Activated CD4-positive, CD25-positive, alpha-beta regulatory T cell treated with anti-CD3 and anti-CD28 coated beads, Interleukin-2, amount 50 U/mL, for 24 hours (primary cell): ENCODE measurements around the gene DLST.
"Not testable (repeated sequence)": the region's sequence is repeated elsewhere in the genome, so short reads cannot be mapped to it uniquely, and the experiment has no call there.

ENCODE experiments used
- ATAC-seq, 2 donors: fragments of 150-1000 bp; cut with Tn5 transposase; one replicate each; pipeline ENCODE4 v1.10.0; 2021; ENCODE audit warnings: mild to moderate bottlenecking in 1 of 2, moderate library complexity in 1 of 2

The DLST gene

GRCh38 chr14:74919421-74920165, 37.9 kb downstream of the DLST start:
- ATAC-seq, result no peak

DNA sequence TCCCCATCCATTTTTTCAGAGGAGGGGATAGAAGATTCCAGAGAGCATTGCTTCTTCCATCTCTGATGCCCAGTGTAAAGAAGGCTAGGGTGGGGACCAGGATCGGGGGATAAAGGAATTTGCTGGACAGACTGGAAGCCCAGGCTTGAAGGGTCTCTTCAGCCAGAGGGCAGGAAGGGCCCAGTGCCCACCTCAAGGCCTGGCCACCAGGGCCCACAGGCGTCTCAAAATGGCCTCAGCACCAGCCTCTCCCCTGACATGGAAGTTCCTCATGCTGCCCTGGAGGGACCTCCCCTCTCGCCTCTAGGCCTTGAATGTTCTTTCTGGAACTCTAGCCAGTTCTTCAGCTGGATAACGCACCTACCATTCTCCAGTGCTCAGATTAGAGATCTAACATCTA, 38.6 kb downstream of the DLST start:
- ATAC-seq, result no peak

- no peak for ATAC-seq
These were observed 39.4 kb downstream of the DLST start for GRCh38 chr14:74921053-74921620.

GRCh38 chr14:74921987-74922751, 40.5 kb downstream of the DLST start:
- ATAC-seq, result no peak

GRCh38 chr14:74922752-74923401, 41.2 kb downstream of the DLST start, which contains the start of gene RPS6KL1:
Gene RPS6KL1 (minus strand): TSS chr14:74923260. CDS start chr14:74921541, 1,719 bp downstream.
- ATAC-seq, result peak; percentile 96 to 98

DNA sequence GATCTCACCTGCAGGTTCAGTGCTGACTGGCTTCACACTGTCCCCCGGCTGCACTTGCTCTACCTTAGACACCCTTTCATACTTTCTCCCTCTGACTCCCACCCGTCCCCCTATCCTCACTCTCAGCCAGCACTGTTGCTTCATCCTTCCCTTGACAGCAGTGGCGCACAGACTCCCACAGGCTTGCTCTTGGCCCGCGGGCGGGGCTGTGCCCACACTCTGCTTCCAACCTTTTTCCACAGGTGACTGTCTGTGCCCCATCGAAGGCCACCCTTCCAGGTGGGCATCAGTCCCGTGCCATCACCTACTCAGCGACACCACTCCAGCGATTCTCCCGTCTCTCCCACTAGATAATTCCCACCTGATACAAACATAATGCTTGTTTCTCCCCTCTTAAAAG, 42.3 kb downstream of the DLST start:
- no peak for ATAC-seq

DNA sequence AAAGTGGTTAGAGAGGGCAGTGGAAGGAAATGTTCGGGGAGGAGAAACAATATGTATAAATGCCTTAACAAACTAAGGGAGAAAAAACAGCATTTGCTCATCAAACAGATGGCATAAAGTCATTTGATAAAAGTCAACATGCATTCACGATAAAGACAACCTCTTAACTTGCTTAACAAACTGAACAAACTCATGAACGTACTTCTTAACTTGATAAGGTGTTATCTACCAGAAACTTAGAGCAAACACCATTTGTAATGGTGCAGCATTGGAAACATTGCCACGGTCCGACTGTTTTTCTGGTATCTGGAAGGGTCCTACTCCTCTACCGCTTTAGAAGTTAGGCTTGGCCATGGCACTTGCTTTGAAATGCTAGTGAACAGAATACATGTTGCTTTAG, 45.5 kb downstream of the DLST start:
- no peak for ATAC-seq

- ATAC-seq, result no peak
These were observed 47.5 kb downstream of the DLST start for GRCh38 chr14:74929242-74929641.

- not testable (repeated sequence) for ATAC-seq
These were observed 50.0 kb downstream of the DLST start for GRCh38 chr14:74931744-74932143.

GRCh38 chr14:74932401-74932901, 50.7 kb downstream of the DLST start:
- ATAC-seq, result no peak

DNA sequence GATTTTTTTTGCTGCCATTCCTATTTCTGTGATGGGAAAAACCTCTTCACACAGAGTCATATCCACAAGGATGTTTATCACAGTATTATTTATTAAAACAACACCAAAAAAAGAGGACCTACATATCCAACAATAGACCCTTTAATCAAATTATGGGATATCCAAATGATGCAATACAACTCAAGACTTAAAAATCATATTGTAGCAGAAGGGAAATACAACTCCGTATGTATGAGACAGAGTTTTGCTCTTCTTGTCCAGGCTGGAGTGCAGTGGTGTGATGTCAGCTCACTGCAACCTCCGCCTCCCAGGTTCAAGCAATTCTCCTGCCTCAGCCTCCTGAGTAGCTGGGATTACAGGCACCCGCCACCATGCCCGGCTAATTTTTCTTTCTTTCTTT, 51.2 kb downstream of the DLST start:
- not testable (repeated sequence) for ATAC-seq

- no peak for ATAC-seq
These were observed 52.3 kb downstream of the DLST start for GRCh38 chr14:74934041-74934440.

DNA sequence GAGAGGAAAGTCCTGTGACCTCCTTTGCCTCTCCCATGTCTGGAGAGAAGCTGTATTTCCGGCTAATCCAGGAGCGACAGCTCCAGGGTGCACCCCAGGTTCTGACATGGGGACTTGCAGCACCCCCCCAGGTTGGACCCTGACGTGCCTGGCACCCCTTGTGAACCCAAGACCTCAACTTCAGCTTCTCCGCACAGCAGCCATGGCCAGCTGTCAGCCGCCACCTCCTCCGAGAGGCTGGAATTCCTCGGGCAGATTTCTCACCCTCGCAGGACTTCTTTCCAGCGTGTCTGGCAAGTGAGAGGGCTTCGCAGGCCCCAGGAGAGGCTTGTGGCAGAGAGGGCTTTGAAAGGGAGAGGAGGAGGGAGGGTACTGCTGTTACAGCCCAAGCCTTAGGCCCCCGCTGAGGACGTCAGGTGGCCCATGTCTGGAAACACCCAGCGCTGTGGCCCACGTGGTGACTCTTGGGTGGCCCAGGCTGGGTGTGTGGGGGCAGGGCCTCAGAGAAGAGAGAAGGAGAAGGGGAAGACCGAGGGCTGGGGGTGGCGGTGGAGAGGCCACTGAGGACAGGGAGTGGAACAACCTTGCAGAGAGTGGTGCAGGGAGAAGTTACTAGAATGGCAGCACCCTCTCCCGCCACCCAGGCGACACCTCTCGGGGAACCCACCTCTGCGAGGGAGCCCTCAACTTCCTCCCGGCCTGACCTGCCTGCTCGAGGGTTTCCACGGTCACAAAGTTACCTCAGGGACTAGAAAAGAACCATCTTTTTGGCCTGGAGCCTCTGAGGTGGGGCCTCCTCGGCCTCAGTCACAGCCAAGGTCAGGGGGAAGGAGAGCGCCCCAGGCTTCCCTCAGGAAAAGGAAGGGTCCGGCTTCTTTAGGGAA, 53.0 kb downstream of the DLST start:
- ATAC-seq, result no peak

GRCh38 chr14:74935360-74935680, 53.6 kb downstream of the DLST start:
- no peak for ATAC-seq

DNA sequence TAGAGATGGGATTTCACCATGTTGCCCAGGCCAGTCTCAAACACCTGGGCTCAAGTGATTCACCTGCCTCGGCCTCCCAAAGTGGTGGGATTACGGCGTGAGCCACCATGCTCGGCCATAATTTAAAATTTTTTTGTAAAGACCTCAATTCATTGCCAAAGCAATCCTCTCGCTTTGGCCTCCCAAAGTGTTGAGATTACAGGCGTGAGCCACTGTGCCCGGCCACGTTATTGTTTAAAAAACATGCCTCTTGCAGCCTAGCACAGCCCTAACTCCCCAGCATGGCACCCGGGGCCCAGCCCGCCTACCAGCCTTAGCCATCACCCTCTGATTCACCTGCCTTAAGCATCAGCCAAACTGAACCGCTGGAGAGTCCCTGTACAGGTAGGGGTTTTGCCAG, 54.4 kb downstream of the DLST start:
- ATAC-seq, result no peak

DNA sequence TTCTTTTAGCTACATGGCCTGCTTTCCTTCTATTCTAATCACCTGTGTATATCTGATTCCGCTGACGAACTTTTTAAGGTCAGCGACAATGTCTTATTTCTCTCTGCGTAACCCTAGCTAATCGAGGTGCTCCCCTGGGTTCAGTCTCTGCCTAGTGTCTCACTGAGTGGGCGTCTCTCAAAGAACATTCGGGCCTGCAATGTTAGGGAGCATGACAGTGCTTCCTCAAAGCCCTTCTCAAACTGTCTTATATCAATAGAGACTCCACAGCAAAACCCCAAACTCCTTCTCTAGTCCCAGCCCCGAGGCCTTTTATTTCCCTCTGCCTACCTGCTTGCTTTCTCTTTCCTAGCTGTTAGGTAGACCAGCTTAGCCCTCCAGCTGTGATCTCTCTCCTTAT, 55.0 kb downstream of the DLST start:
- ATAC-seq, result no peak

DNA sequence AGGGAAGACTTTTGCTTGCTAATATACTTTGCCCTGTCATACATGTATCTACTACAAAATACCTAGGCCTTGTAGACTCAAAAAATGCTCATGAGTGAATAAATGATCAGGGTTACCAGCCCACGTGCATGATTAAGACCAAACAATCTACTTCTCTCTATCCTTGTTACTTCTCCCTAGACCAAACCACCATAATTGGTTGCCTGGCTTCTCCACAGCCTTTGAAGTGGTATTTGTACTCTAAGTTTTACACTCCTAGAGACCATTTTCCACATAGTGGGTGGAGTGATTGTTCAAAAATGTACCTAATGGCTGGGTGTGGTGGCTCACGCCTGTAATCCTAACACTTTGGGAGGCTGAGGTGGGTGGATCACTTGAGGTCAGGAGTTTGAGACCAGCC, 55.5 kb downstream of the DLST start:
- no peak for ATAC-seq

GRCh38 chr14:74938531-74939495, 57.1 kb downstream of the DLST start:
- ATAC-seq, result no peak

- ATAC-seq, result no peak
These were observed 59.3 kb downstream of the DLST start for GRCh38 chr14:74940956-74941565.

DNA sequence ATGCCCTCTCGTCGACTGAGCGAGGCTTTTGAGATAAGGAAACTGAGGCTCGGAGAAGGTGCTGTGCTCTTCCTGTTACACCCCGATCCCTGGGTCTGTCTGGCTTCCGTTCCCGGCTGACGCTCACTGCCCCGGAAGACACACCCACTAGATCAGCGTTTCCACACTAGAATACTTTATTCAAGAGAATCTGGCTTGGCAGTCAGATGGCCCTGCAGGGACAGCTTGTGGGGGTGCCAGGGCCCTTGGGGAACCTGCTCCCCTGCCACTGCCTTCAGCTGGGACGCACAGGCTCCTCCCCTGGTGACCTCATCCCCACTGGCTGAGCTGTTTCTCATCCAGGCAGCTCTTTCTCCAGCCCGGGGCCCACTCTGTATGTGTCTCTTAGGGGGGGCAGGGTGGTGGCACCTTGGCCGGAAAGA, 60.0 kb downstream of the DLST start:
- peak; percentile 84 for ATAC-seq
